Hair follicle dermal papilla cell (primary cell): Measurements from ENCODE around the gene TELO2. TPM values are rescaled to one million over a fixed set of nuclear protein-coding genes. Genes with fewer than 3 reads are reported as not detected.

Experiments
- total RNA-seq: library from RNA; depleted of rRNA; stranded (reverse); fragments of >200 nt; gene quantifications from 2 replicates; pipeline ENCODE4 v1.2.3, GENCODE V29; 2012

Gene TELO2
- 13.4 and 14.1 TPM in 2 replicates for total RNA-seq

DNA sequence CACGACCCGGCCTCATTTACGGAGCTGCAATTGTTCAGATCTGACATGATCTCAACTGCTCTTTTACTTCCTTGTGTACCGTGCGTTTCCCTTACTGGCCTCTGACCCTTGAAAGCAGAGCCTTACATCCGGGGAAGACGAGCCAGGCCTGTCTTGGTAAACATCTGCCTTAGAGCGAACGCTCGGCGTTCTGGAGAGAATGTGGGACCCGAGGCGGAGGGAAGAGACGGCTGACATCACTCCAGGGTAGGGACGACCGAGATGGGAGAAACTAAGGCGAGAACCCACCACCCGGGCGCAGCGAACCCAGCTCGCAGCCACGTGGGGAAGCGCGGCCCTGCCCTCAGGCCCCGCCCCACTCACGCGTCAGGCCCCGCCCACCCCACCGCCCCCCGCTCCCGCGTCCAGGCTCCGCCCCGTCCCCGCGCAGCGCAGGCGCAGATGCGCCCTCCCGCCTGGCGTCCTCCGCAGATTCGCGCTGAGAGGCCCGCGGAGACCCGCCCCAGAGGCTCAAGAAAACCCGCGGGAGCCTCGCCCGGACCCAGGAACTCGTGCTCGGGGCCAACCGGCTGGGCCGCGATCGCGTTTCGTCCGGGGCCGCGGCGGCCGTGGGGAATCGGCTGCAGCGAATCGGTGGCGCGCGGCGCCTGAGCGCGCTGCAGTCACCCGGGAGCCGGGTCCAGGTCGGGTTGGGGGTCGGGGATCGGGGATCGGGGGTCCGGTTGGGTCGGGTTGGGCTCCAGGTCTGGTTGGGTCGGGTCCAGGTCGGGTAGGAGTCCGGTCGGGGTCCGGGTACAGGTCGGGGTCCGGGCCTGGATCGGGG lies at the start of gene TELO2:
TSS of gene TELO2 (plus strand) at position 438 of the 823 bp plus-strand sequence. CDS start 922 bp downstream, outside the sequence.

DNA sequence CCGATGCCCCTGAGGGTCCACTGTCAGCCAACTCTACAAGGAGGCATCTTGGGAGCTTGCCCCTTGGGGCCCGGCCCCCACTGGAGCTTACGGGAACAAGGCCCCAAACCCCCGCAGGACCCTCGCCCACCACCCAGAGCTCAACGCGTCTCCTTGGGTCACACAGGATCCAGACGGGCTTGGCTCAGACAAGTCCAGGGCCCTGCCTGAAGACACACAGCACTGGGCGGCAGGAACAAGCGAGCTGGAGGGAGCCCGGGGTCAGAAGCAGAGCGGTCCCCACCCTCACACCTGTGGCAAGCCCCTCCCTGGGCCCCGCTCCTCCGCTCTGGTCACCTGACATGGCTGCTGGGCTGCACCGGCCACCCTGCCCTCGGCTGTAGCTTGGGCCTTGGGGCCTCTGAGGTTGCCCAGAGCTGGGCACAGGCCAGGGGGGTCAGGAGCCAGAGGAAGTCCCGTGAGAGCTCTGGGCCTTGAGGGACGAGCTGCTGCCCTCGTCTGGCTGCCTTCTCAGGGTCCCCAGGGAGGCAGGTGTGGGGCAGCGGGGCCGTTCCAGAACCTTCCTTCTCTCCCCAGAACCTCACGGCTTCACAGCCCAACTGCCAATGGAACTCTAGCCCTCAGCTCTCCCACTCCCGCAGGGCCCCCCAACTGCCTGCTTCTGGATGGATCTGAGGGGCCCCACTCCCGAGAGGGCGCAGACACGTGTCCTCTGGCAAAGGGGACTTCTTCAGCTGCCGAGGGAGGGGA lies 49.0 kb upstream of the TELO2 start, which contains the start of gene CCDC154:
TSS of gene CCDC154 (minus strand) at position 577 of the 750 bp plus-strand sequence. CDS start at position 343, 234 bp downstream.

DNA sequence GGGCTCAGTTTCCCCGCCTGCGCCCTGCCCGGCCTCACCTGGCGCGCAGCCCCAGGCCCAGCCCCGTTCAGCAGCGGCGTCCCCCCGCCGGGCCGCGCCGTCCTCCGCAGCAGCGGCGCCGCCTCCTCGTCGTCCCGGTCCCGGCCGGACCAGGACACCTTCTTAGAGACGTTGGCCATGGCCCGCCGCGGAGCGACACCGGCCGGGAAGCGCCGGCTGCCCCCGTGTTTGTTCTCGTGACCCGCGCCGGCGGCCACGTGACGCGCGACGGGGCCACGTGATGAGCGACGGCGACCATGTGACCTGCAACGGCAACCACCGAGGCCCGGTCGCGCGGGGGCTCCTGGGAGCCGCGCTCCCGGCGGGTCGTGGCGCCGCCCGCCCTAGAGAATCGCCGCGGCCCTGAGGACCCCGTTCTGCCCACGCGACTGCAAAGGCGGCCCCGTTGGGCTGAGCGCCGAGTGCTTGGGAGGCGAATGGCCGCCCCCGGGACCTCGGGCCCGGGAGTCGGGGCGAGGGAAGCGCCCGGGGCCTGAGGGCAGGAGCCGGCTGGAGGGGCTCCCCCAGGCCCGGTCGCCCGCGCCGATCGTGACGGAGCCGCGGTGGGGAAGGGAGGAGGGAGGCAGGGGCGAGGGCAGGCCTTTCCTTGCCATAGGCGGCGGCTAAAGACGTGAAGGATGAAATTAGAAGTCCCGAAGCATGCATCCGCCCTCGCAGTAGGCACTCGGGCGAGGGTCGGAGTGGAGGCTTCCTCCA lies 18.2 kb upstream of the TELO2 start, which contains the start of gene CLCN7:
TSS of gene CLCN7 (minus strand) at position 233 of the 756 bp plus-strand sequence. CDS start at position 179, 54 bp downstream.

DNA sequence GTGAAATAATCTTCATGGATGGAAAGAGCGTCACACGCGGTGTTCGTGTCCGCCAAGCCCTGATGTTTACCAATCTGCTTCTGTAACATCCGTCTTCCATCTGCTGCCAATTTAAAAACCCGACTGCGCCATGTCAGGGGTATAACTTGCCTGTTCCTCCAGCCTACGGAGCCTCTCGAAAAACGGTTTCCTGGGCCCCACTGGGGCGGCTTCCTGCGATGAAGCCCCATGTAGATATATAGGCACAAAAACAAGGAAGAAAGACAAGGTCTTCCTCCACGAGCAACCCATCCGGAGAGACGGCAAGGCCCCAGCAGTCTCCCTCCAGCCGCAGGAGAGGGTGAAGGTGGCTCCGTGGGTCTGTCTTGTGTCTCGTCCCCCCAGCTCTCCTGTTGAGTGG lies 4.5 kb upstream of the TELO2 start, which contains the start of gene PTX4:
TSS of gene PTX4 (minus strand) at position 326 of the 400 bp plus-strand sequence. CDS start at position 291, 35 bp downstream.

DNA sequence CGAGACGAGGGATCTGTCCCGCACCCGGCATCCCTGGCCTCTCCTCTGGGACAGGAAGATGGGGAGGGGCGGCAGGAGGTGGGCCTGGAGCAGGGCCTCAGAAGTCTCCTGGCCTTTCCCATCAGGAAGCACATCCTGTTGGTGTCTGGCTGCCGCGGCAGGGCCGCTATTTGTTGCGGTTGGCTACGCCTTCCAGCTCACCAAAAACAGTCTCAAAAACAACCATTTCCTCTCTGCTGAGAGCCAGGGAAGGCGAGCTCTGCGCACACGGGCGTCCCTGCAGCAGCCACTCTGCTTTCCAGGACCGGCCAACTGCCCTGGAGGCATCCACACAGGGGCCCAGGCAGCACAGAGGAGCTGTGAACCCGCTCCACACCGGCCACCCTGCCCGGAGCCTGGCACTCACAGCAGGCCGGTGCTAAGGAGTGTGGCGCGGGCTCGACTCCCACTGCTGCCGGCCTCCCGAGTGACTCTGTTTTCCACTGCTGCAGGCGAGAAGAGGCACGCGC lies 40.3 kb downstream of the TELO2 start, which contains the start of gene TMEM204:
TSS of gene TMEM204 (plus strand) at position 224 of the 509 bp plus-strand sequence. CDS start 610 bp downstream, outside the sequence.

Other genes starting within 250 kb of the TELO2 start
- not detected in 2 replicates for gene TPSD1, start 237.3 kb upstream of the TELO2 start, total RNA-seq
- gene UBE2I, start 183.7 kb upstream of the TELO2 start, total RNA-seq, result 37.2 and 54.0 TPM in 2 replicates
- 0.97 TPM in 2 replicates for gene BAIAP3, start 159.7 kb upstream of the TELO2 start, total RNA-seq
- gene TSR3, start 141.5 kb upstream of the TELO2 start, total RNA-seq, result 48.4 and 63.0 TPM in 2 replicates
- 39.9 and 41.2 TPM in 2 replicates for gene GNPTG, start 141.4 kb upstream of the TELO2 start, total RNA-seq
- 13.5 and 20.3 TPM in 2 replicates for gene UNKL, start 78.7 kb upstream of the TELO2 start, total RNA-seq
- 10.2 and 12.0 TPM in 2 replicates for gene UQCC4, start 72.6 kb upstream of the TELO2 start, total RNA-seq
- gene PERCC1, start 62.3 kb upstream of the TELO2 start, total RNA-seq, result not detected in 2 replicates
- gene CCDC154, start 48.8 kb upstream of the TELO2 start, total RNA-seq, result under 0.01 and 0.24 TPM in 2 replicates
- gene CLCN7, start 18.3 kb upstream of the TELO2 start, total RNA-seq, result 73.5 and 81.5 TPM in 2 replicates
- gene PTX4, start 4.4 kb upstream of the TELO2 start, total RNA-seq, result 0.12 and 0.16 TPM in 2 replicates
- gene TMEM204, start 40.3 kb downstream of the TELO2 start, total RNA-seq, result 20.3 and 32.8 TPM in 2 replicates
- gene IFT140, start 118.7 kb downstream of the TELO2 start, total RNA-seq, result 39.8 and 44.9 TPM in 2 replicates
- gene CRAMP1, start 119.0 kb downstream of the TELO2 start, total RNA-seq, result 13.2 and 17.2 TPM in 2 replicates
- 23.2 and 24.9 TPM in 2 replicates for gene JPT2, start 184.9 kb downstream of the TELO2 start, total RNA-seq
- 66.5 and 67.5 TPM in 2 replicates for gene MAPK8IP3, start 212.8 kb downstream of the TELO2 start, total RNA-seq